K562 (cell line): ENCODE measurements around the gene KLHDC7B. TPM values are rescaled to one million over a fixed set of nuclear protein-coding genes. Genes with fewer than 3 reads are reported as not detected.

Experiments
- AFF1 ChIP-seq, 2 experiments: fragments of 450-650 bp; IDR thresholded peaks; 2 replicates each; pipeline ENCODE4 v1.6.1; 2018; ENCODE audit warnings: mild to moderate bottlenecking in 2 of 2, low read depth in 1 of 2; ENCODE audit not compliant: partially characterized antibody in 2 of 2
- ATF1 ChIP-seq, 2 experiments: fragments of 450-650 bp in 1 of 2; IDR thresholded peaks; 2 replicates each; pipeline ENCODE4 v1.6.1; 2016; ENCODE audit warnings: missing compliant biosample characterization in 1 of 2, missing genetic modification characterization in 1 of 2
- CTCF ChIP-seq, 3 experiments: IDR thresholded peaks in 2 of 3; conservative IDR thresholded peaks in 1 of 3; 2 replicates each; pipeline ENCODE4 v1.5.1; 2011 to 2012; ENCODE audit warnings: low read length in 3 of 3, mild to moderate bottlenecking in 3 of 3, control low read depth in 2 of 3, improper control_type of control experiment in 1 of 3, inconsistent platforms in 1 of 3, low read depth in 1 of 3, mixed read lengths in 1 of 3, moderate library complexity in 1 of 3; ENCODE audit not compliant: insufficient read depth in 2 of 3
- MCM3 ChIP-seq: fragments of 450-650 bp; IDR thresholded peaks from 2 replicates; pipeline ENCODE4 v1.6.1; 2016
- MIER1 ChIP-seq: fragments of 450-650 bp; IDR thresholded peaks from 2 replicates; pipeline ENCODE4 v1.6.1; 2016; ENCODE audit warnings: antibody characterized with exemption, mild to moderate bottlenecking, low read depth
- NR2C2 ChIP-seq, 2 experiments: fragments of 200-800 bp in 1 of 2; sonication (Bioruptor generic) in 1 of 2; sonication (generic) in 1 of 2; formaldehyde crosslinking in 1 of 2; IDR thresholded peaks; 2 replicates each; pipeline versions ENCODE4 v1.6.1 to v1.8.0; 2016 to 2022; ENCODE audit warnings: mild to moderate bottlenecking in 1 of 2, missing compliant biosample characterization in 1 of 2, missing genetic modification characterization in 1 of 2, missing genetic modification reagents in 1 of 2
- PREB ChIP-seq: sonication (generic); formaldehyde crosslinking; IDR thresholded peaks from 2 replicates; pipeline ENCODE4 v1.8.1; 2023; ENCODE audit warnings: mild to moderate bottlenecking, missing genetic modification reagents
- RAD21 ChIP-seq, 2 experiments: fragments of 250-450 bp in 1 of 2; fragments of 450-650 bp in 1 of 2; sonication (Bioruptor Pico) in 1 of 2; formaldehyde crosslinking in 1 of 2; IDR thresholded peaks in 1 of 2; conservative IDR thresholded peaks in 1 of 2; 2 replicates each; pipeline versions ENCODE4 v1.4.0 to v1.8.0; 2020 to 2022; ENCODE audit warnings: mild to moderate bottlenecking in 2 of 2, moderate library complexity in 1 of 2
- RFX1 ChIP-seq: fragments of 450-650 bp; IDR thresholded peaks from 2 replicates; pipeline ENCODE4 v1.6.1; 2016; ENCODE audit warnings: mild to moderate bottlenecking, moderate library complexity
- TAL1 ChIP-seq: fragments of 450-650 bp; IDR thresholded peaks from 2 replicates; pipeline ENCODE4 v1.6.1; 2016; ENCODE audit warnings: mild to moderate bottlenecking
- TCF3 ChIP-seq: sonication (generic); formaldehyde crosslinking; IDR thresholded peaks from 2 replicates; pipeline ENCODE4 v1.4.0; 2020; ENCODE audit warnings: mild to moderate bottlenecking, missing genetic modification reagents
- TEAD1 ChIP-seq, 2 experiments: fragments of 450-650 bp in 1 of 2; sonication (generic) in 1 of 2; formaldehyde crosslinking; IDR thresholded peaks; 2 replicates each; pipeline versions ENCODE4 v1.4.0 to v1.8.0; 2020 to 2022; ENCODE audit warnings: mild to moderate bottlenecking in 2 of 2, missing genetic modification reagents in 1 of 2
- TFAP4 ChIP-seq: sonication (generic); formaldehyde crosslinking; IDR thresholded peaks from 2 replicates; pipeline ENCODE4 v1.8.0; 2022; ENCODE audit warnings: missing genetic modification reagents, mild to moderate bottlenecking, moderate library complexity, borderline replicate concordance
- polyA plus RNA-seq, 8 experiments: library from polyadenylated mRNA; depleted of rRNA in 4 of 8; stranded (reverse) in 5 of 8; unstranded in 3 of 8; fragments of >200 nt; fragmentation: Nextera tagmentation in 2 of 8; fragmentation: Illumina TruSeq in 1 of 8; extraction: Ambion mirVana in 2 of 8; extraction: Trizol in 1 of 8; gene quantifications; 2 replicates each; pipeline versions ENCODE4 v1.2.1 to v1.2.3, GENCODE V29; 2011 to 2014; ENCODE audit warnings: inconsistent platforms in 1 of 8, missing spikeins in 1 of 8
- total RNA-seq, 7 experiments: library from RNA; depleted of rRNA in 6 of 7; stranded (reverse); fragments of >200 nt in 6 of 7; fragmentation: Illumina TruSeq in 2 of 7; extraction: Trizol in 2 of 7; gene quantifications; 2 replicates each; pipeline versions ENCODE4 v1.2.1 to v1.2.3, GENCODE V29; 2011 to 2021; ENCODE audit warnings: low replicate concordance in 1 of 7
- TF ChIP-seq, protein P1 (sequence below): fragments of 450-650 bp; IDR thresholded peaks from 2 replicates; pipeline ENCODE4 v1.6.1; 2018; ENCODE audit not compliant: partially characterized antibody

Gene KLHDC7B
- total and polyA plus RNA-seq, 9 of the 15 experiments (the other 6 are each of a cell fraction or from before 2014, with no cell fraction given) = 0.04 to 0.22 (median 0.05) TPM; not detected in 4

- TF ChIP-seq PREB (CRISPR knock-in tag) = no peak
- TF ChIP-seq, protein P1, sequence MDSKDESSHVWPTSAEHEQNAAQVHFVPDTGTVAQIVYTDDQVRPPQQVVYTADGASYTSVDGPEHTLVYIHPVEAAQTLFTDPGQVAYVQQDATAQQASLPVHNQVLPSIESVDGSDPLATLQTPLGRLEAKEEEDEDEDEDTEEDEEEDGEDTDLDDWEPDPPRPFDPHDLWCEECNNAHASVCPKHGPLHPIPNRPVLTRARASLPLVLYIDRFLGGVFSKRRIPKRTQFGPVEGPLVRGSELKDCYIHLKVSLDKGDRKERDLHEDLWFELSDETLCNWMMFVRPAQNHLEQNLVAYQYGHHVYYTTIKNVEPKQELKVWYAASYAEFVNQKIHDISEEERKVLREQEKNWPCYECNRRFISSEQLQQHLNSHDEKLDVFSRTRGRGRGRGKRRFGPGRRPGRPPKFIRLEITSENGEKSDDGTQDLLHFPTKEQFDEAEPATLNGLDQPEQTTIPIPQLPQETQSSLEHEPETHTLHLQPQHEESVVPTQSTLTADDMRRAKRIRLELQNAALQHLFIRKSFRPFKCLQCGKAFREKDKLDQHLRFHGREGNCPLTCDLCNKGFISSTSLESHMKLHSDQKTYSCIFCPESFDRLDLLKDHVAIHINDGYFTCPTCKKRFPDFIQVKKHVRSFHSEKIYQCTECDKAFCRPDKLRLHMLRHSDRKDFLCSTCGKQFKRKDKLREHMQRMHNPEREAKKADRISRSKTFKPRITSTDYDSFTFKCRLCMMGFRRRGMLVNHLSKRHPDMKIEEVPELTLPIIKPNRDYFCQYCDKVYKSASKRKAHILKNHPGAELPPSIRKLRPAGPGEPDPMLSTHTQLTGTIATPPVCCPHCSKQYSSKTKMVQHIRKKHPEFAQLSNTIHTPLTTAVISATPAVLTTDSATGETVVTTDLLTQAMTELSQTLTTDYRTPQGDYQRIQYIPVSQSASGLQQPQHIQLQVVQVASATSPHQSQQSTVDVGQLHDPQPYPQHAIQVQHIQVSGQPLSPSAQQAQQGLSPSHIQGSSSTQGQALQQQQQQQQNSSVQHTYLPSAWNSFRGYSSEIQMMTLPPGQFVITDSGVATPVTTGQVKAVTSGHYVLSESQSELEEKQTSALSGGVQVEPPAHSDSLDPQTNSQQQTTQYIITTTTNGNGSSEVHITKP = peak; percentile 84
- peak; percentile 23; the same call in 1 of the 2 replicates for TF ChIP-seq TCF3 (CRISPR knock-in tag)
- TF ChIP-seq NR2C2 (CRISPR knock-in tag; IDR thresholded peaks at IDR 0.05) = no peak
- TF ChIP-seq NR2C2 (tag; IDR thresholded peaks at IDR 0.05) = peak; percentile 57
- peak; percentile 78 to 85 (median 82) for TF ChIP-seq CTCF (IDR thresholded peaks at IDR 0.05 in 2 of 3, conservative IDR thresholded peaks at IDR 0.05 in 1 of 3; ENCODE audit: insufficient read depth in 2 of 3, low read depth in 1 of 3, low read length in 3 of 3)
- no peak for TF ChIP-seq RFX1
- peak in 1 of 2 experiments; percentile 76; a peak in 1 of 4 replicates for TF ChIP-seq TEAD1 (CRISPR knock-in tag; IDR thresholded peaks at IDR 0.05)
- no peak for TF ChIP-seq MCM3
- peak; percentile 74; the same call in 1 of the 2 replicates for TF ChIP-seq MIER1
- peak; percentile 58 to 69 for TF ChIP-seq RAD21 (CRISPR knock-in tag; conservative IDR thresholded peaks at IDR 0.05 in 1 of 2, IDR thresholded peaks at IDR 0.05 in 1 of 2)
- 0 out of 2 replicates have a peak, but pooled peaks have one; percentile 18 for TF ChIP-seq TFAP4 (CRISPR knock-in tag)
- 0 out of 2 replicates have a peak, but pooled peaks have one; percentile 7 for TF ChIP-seq TAL1
- peak in 1 of 2 experiments; percentile 39 for TF ChIP-seq AFF1 (IDR thresholded peaks at IDR 0.05; ENCODE audit: low read depth in 1 of 2, partially characterized antibody in 2 of 2)
- TF ChIP-seq ATF1 (CRISPR knock-in tag; IDR thresholded peaks at IDR 0.05) = no peak
- peak; percentile 26 for TF ChIP-seq ATF1 (tag; IDR thresholded peaks at IDR 0.05)
Observed at GRCh38 chr22:50498322-50498890, 47.3 kb upstream of the KLHDC7B start (continued).
